ENCODE results near the gene DNAJC1.

DNA sequence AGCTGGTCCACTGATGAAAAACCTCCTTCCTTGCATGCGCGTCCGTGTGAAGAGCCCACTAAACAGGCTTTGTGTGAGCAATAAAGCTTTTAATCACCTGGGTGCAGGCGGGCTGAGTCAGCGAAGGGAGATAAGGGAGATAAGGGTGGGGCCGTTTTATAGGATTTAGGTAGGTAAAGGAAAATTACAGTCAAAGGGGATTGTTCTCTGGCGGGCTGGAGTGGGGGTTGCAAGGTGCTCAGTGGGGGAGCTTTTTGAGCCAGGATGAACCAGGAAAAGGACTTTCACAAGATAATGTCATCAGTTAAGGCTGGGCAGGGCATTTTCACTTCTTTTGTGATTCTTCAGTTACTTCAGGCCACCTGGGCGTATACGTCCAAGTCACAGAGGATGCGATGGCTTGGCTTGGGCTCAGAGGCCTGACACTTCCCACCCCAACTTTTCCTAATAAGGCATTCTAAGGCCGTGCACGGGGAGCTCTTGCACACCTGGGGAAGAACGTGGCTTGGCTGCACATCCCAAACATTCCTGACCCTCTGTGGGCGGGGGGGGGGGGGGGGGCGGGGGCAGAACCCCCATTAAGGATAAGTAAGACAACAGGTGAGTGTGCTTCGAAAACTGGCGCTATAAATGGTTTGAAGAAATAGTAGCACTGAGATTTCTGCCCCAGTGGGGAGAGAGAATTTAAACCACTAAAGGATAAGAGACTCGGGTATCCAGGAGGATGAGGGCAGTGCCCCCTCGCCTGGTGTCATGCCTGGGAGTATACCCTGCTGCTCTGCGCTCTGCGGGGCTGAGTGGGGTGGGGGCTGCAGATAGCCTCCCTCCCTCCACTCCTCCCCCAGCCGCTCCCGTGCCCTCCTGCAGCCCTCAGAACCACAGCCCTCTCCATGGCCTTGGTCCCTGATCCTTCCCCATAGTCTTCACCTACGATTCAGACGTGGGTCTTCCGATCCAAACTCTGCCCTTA lies 251.9 kb downstream of the DNAJC1 start:
- TF ChIP-seq, protein P1, sequence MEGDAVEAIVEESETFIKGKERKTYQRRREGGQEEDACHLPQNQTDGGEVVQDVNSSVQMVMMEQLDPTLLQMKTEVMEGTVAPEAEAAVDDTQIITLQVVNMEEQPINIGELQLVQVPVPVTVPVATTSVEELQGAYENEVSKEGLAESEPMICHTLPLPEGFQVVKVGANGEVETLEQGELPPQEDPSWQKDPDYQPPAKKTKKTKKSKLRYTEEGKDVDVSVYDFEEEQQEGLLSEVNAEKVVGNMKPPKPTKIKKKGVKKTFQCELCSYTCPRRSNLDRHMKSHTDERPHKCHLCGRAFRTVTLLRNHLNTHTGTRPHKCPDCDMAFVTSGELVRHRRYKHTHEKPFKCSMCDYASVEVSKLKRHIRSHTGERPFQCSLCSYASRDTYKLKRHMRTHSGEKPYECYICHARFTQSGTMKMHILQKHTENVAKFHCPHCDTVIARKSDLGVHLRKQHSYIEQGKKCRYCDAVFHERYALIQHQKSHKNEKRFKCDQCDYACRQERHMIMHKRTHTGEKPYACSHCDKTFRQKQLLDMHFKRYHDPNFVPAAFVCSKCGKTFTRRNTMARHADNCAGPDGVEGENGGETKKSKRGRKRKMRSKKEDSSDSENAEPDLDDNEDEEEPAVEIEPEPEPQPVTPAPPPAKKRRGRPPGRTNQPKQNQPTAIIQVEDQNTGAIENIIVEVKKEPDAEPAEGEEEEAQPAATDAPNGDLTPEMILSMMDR (IDR thresholded peaks at IDR 0.05): no peak
- no peak for TF ChIP-seq POLR2A (IDR thresholded peaks at IDR 0.05)

Measured in lower leg skin (tissue), 3 donors.